SK-N-SH treated with all-trans-retinoic acid at 6 μM for 48 hours (cell line): Measurements from ENCODE around the gene CBARP.

Experiments used
- ARNTL ChIP-seq: fragments of 450-650 bp; formaldehyde crosslinking; IDR thresholded peaks from 2 replicates; pipeline ENCODE4 v1.5.0; 2020; ENCODE audit warnings: low read depth, mild to moderate bottlenecking, moderate library complexity, borderline replicate concordance
- CSDC2 ChIP-seq: fragments of 250-450 bp; sonication (Bioruptor Pico); IDR thresholded peaks from 2 replicates; pipeline ENCODE4 v1.5.0; 2020; ENCODE audit warnings: mild to moderate bottlenecking, moderate library complexity
- GLIS3 ChIP-seq: fragments of 250-450 bp; sonication (Bioruptor Pico); IDR thresholded peaks from 2 replicates; pipeline ENCODE4 v1.5.0; 2020; ENCODE audit warnings: mild to moderate bottlenecking, moderate library complexity
- PPARA ChIP-seq: fragments of 250-450 bp; sonication (Bioruptor Pico); IDR thresholded peaks from 2 replicates; pipeline ENCODE4 v1.5.0; 2020; ENCODE audit warnings: mild to moderate bottlenecking, borderline replicate concordance
- RARB ChIP-seq: fragments of 250-450 bp; sonication (Bioruptor Pico); IDR thresholded peaks from 2 replicates; pipeline ENCODE4 v1.8.0; 2021; ENCODE audit warnings: mild to moderate bottlenecking, moderate library complexity
- TOX ChIP-seq: fragments of 250-450 bp; sonication (Bioruptor Pico); IDR thresholded peaks from 2 replicates; pipeline ENCODE4 v1.8.0; 2021; ENCODE audit warnings: mild to moderate bottlenecking, moderate library complexity, borderline replicate concordance
- ZFP3 ChIP-seq: fragments of 250-450 bp; sonication (Bioruptor Pico); IDR thresholded peaks from 2 replicates; pipeline ENCODE4 v1.5.0; 2020; ENCODE audit warnings: mild to moderate bottlenecking, moderate library complexity
- ZNF70 ChIP-seq: fragments of 450-650 bp; formaldehyde crosslinking; IDR thresholded peaks from 2 replicates; pipeline ENCODE4 v1.5.0; 2020; ENCODE audit warnings: mild to moderate bottlenecking, moderate library complexity
- ZNF8 ChIP-seq: fragments of 450-650 bp; formaldehyde crosslinking; IDR thresholded peaks from 2 replicates; pipeline ENCODE4 v1.5.0; 2020; ENCODE audit warnings: mild to moderate bottlenecking, moderate library complexity
- TF ChIP-seq, protein P1 (sequence below): fragments of 250-450 bp; sonication (Bioruptor Pico); IDR thresholded peaks from 2 replicates; pipeline ENCODE4 v1.8.0; 2020; ENCODE audit warnings: mild to moderate bottlenecking, moderate library complexity, borderline replicate concordance

DNA sequence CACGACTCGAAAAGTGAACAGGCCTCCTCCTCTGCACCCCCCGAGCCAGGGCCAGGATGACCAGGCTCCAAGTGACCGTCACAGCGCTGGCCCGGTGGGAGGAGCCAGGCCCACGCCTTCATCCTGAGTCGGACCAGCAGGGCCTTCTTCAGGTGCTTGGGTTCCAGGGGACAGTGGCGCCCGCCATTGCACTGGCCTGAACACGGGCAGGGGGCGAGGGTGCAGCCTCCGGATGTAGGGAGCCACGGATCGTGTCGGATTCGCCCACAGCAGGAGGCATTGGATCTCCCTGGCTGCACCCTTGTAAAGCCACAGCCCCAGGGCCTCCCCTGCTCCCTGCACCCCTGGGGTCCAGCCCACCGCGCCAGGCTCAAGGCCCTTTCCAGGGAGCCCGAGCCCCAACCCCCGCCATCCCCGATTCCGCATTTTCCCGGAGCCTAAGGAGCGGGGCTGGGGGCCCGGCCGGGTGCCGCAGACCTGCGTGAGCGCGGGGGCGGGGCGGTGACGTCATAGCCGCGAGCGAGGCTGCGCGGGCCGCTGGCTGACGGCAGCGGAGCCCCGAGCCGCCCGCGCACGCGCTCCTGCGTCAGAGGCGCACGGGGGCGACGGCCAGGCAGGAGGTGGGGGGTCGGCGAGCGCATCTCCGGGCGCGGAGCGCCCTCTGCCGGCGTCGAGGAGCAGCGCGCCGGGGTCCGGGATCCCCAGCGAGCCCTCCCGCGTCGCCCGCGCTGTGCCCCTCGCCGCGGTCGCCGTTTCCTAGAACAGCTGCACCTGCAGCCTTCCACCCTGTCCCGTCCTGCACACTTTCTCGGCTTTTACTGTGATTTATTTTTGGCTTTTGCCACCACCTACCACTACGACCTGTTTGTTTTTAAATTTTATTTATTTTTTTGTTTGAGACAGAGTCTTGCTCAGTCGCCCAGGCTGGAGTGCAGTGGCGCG lies 2.3 kb upstream of the CBARP start:
- TF ChIP-seq CSDC2 (CRISPR knock-in tag) (no peak), PPARA (0 out of 2 replicates have a peak, but pooled peaks have one; percentile 15), TOX (no peak), GLIS3 (no peak), ZNF8 (no peak), ZNF70 (CRISPR knock-in tag) (no peak), RARB (CRISPR knock-in tag) (no peak), ZFP3 (CRISPR knock-in tag) (no peak), ARNTL (no peak)
- TF ChIP-seq, protein P1, sequence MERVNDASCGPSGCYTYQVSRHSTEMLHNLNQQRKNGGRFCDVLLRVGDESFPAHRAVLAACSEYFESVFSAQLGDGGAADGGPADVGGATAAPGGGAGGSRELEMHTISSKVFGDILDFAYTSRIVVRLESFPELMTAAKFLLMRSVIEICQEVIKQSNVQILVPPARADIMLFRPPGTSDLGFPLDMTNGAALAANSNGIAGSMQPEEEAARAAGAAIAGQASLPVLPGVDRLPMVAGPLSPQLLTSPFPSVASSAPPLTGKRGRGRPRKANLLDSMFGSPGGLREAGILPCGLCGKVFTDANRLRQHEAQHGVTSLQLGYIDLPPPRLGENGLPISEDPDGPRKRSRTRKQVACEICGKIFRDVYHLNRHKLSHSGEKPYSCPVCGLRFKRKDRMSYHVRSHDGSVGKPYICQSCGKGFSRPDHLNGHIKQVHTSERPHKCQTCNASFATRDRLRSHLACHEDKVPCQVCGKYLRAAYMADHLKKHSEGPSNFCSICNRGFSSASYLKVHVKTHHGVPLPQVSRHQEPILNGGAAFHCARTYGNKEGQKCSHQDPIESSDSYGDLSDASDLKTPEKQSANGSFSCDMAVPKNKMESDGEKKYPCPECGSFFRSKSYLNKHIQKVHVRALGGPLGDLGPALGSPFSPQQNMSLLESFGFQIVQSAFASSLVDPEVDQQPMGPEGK (CRISPR knock-in tag): 0 out of 2 replicates have a peak, but pooled peaks have one; percentile 22
